C4-2B (cell line): ENCODE measurements around the gene SYNRG.

Source experiments
- H3K27ac ChIP-seq: fragments of 450-650 bp; 2 replicates; pipeline ENCODE4 v1.5.1; 2017
- ZFX ChIP-seq: fragments of 450-650 bp; IDR thresholded peaks from 2 replicates; pipeline ENCODE4 v1.6.1; 2017
- TF ChIP-seq, protein P1 (sequence below): fragments of 450-650 bp; conservative IDR thresholded peaks from 2 replicates; pipeline ENCODE4 v1.5.1; 2017; ENCODE audit warnings: mild to moderate bottlenecking

Gene SYNRG

DNA sequence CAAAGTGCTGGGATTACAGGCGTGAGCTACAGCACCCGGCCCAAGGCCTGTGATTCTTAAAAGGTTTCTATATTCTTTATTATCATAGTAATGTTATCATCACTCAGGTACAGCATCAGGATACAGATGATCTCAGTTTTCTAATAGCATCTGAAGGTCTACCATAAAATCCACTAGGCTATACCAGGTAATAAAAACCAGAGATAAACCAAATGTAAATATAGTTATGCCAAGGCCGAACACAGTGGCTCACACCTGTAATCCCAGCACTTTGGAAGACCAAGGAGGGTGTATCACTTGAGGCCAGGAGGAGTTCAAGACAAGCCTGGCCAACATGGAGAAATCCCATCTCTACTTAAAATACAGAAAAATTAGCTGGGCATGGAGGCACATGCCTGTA is 53.8 kb downstream of the SYNRG start:
- TF ChIP-seq, protein P1, sequence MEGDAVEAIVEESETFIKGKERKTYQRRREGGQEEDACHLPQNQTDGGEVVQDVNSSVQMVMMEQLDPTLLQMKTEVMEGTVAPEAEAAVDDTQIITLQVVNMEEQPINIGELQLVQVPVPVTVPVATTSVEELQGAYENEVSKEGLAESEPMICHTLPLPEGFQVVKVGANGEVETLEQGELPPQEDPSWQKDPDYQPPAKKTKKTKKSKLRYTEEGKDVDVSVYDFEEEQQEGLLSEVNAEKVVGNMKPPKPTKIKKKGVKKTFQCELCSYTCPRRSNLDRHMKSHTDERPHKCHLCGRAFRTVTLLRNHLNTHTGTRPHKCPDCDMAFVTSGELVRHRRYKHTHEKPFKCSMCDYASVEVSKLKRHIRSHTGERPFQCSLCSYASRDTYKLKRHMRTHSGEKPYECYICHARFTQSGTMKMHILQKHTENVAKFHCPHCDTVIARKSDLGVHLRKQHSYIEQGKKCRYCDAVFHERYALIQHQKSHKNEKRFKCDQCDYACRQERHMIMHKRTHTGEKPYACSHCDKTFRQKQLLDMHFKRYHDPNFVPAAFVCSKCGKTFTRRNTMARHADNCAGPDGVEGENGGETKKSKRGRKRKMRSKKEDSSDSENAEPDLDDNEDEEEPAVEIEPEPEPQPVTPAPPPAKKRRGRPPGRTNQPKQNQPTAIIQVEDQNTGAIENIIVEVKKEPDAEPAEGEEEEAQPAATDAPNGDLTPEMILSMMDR: no peak
- TF ChIP-seq ZFX: no peak

DNA sequence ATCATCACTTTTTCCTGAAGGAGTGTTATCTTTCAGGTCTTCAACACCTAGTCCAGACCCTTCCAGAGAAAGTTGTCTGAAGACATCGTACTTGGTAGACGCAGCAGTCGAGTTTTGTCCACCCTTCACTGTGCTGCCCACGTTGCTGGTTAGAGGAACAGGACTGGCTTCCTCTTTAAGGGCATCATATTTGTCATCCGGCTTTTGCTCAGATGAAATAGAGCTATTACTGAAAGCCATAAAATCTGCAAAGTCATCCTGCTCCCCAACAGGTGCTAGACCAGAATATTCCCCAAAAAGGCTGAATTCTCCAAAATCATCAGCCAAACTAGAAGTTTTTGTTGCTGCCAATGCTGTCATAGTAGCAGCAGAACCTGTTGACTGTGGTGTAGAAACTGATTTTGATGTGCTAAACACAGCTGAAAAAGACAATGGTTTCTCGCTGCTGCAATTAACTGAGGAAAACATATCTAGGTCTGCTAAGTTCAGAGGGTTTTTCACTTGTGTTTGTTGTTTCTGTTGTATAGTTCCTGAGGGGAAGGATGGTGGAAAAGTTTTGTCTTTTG is 55.7 kb downstream of the SYNRG start:
- TF ChIP-seq, protein P1: no peak
- no peak for TF ChIP-seq ZFX
- no peak overlapping the region for H3K27ac ChIP-seq

More for the DNA sequence above, 53.8 kb downstream of the SYNRG start:
- H3K27ac ChIP-seq: no peak overlapping the region

DNA sequence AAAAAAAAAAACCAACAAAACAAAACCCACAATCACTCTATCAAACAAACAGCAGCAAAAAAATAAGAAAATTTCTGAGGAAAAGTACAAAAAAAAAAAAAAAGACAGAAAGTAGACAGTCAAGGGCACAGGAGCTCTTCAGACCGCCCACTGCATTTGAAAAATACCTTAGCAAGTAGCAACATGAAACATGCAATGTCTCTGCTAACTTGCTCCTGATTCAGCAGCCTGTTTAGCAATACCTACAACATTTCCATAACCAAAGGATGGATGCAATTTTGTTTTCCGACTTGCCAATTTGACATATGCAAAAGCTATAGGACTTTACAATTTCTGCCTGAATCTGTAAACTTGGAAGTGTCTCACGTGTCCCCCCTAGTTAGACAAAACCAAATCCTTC is 57.4 kb downstream of the SYNRG start:
- H3K27ac ChIP-seq: no peak overlapping the region
- no peak for TF ChIP-seq ZFX
- TF ChIP-seq, protein P1: no peak

DNA sequence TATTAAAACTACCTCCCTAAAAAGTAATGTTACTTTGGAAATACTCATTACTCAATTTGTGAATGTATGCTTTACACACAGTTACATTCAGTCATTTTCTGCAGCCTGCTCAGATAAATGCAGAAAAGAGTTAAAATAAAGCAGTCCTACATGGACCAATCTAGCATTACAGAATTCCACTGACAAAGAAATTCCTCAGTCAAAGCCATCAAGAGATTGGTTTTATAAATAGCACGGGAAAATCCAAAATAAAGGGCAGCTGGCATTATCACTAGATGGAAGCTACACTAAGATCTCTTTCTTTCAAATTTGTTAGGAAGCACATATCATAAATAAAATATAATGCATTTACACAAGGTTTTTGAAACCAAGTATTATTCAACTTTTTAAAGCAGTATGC is 61.2 kb downstream of the SYNRG start:
- H3K27ac ChIP-seq: no peak overlapping the region
- no peak for TF ChIP-seq ZFX
- TF ChIP-seq, protein P1: no peak

DNA sequence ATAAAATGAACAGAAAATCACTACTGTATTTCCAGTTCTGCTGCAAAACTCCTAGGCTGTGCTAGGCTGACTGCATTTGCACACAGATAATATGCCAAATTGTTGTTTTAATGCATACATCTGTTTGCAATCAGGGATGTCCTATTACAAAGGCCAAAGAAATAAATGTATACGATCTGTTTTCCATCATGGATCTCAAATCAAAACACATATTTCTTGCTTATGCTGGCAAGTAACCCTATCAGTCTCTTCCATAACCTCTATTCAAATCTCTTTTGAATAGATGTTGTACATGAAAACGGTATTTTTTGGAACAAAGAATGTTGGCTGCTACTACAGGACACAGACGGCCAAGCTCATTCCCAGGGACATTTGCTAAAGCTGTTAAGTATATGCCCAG is 62.9 kb downstream of the SYNRG start:
- no peak overlapping the region for H3K27ac ChIP-seq
- TF ChIP-seq ZFX: no peak
- TF ChIP-seq, protein P1: no peak

DNA sequence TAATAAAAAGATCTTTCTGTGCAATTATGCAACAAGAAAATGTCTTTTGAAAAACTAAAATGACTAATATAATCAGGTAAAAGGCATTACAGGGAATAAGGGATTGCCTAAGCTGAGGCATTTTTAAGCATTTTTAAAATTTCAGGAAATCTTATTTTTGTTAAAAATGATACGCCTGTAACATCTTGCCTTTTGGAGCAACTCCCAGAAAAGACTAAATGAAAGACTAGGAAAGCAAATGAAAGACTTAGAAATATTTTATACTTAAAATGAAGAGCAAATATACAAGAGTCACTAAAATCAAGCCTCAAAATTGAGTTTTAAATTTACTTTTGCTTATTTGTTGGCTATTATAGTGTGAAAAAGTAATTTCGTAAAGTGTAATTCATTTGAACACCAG is 63.7 kb downstream of the SYNRG start:
- TF ChIP-seq ZFX: no peak
- TF ChIP-seq, protein P1: no peak

DNA sequence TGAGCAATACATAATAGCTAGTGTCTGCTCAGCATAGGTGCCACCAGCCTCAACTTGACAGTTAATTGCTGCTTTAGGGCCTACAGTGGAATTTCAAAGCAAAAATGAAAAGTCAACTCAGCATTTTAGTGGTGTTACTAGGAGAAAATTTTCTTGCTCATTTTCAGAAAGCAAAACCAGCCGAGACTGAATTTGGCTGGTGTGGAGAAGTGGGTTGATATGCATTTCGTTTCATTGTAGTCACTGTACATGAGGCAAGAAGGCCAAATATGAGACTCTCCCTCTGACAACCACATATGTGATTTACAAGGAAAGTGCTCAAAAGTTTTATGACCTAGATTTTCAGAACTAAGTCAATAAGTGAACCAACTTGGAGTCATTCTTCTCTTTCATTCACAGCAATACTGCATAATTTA is 65.6 kb downstream of the SYNRG start:
- no peak for TF ChIP-seq ZFX
- TF ChIP-seq, protein P1: no peak
- H3K27ac ChIP-seq: no peak overlapping the region

More for the DNA sequence above, 63.7 kb downstream of the SYNRG start:
- H3K27ac ChIP-seq: no peak overlapping the region
